Stimulated activated memory B cell treated with anti-CD40 and anti-IgM and Interleukin-4, amounts not matched to agents 10 μg/mL and 1 μg/mL and 100 μg/mL, for 72 hours (primary cell): ENCODE results near the gene RPRD2.

Experiments used
- ATAC-seq: fragments of 150-1000 bp; cut with Tn5 transposase; 2 replicates; pipeline ENCODE4 v1.10.0; 2021
- H3K27ac Mint-ChIP-seq: one replicate; pipeline ENCODE4 v1.8.0; 2022; ENCODE audit warnings: mild to moderate bottlenecking, mixed read lengths
- H3K27me3 Mint-ChIP-seq: one replicate; pipeline ENCODE4 v1.8.0; 2022; ENCODE audit warnings: mixed read lengths
- H3K36me3 Mint-ChIP-seq: one replicate; pipeline ENCODE4 v1.8.0; 2022; ENCODE audit warnings: mixed read lengths
- H3K4me1 Mint-ChIP-seq: one replicate; pipeline ENCODE4 v1.8.0; 2022; ENCODE audit warnings: mixed read lengths
- H3K4me3 Mint-ChIP-seq: one replicate; pipeline ENCODE4 v1.8.0; 2022; ENCODE audit warnings: mild to moderate bottlenecking, moderate library complexity, mixed read lengths
- H3K9me3 Mint-ChIP-seq: one replicate; pipeline ENCODE4 v1.8.0; 2022; ENCODE audit warnings: mixed read lengths

The RPRD2 gene

GRCh38 chr1:150474869-150475268 lies 110.9 kb downstream of the RPRD2 start:
- H3K4me3 Mint-ChIP-seq, result no peak overlapping the region

GRCh38 chr1:150476754-150477153 lies 112.8 kb downstream of the RPRD2 start:
- no peak for ATAC-seq
- Mint-ChIP-seq H3K9me3 (no peaks in the 10 kb centered on the region), H3K27me3 (no peaks in the 10 kb centered on the region), H3K4me1 (peaks cover 31% of the 10 kb centered on the region), H3K27ac (peak overlapping the region; percentile 9), H3K4me3 (no peak overlapping the region), H3K36me3 (peaks cover 20% of the 10 kb centered on the region)

More at GRCh38 chr1:150474869-150475268, 110.9 kb downstream of the RPRD2 start:
- H3K9me3 Mint-ChIP-seq, result no peaks in the 10 kb centered on the region
- H3K27me3 Mint-ChIP-seq, result no peaks in the 10 kb centered on the region
- peak overlapping the region; percentile 63 for H3K27ac Mint-ChIP-seq
- H3K36me3 Mint-ChIP-seq, result peaks cover 38% of the 10 kb centered on the region
- no peak for ATAC-seq
- H3K4me1 Mint-ChIP-seq, result peaks cover 31% of the 10 kb centered on the region

- Mint-ChIP-seq H3K27me3 (no peaks in the 10 kb centered on the region), H3K27ac (peak overlapping the region; percentile 9), H3K36me3 (peaks cover 14% of the 10 kb centered on the region), H3K4me1 (peaks cover 31% of the 10 kb centered on the region), H3K4me3 (no peak overlapping the region), H3K9me3 (no peaks in the 10 kb centered on the region)
- ATAC-seq, result no peak
Measured at GRCh38 chr1:150477320-150477719, 113.4 kb downstream of the RPRD2 start.

- Mint-ChIP-seq H3K36me3 (peaks cover 10% of the 10 kb centered on the region), H3K27me3 (no peaks in the 10 kb centered on the region), H3K9me3 (no peaks in the 10 kb centered on the region), H3K27ac (peak overlapping the region; percentile 9), H3K4me3 (no peak overlapping the region), H3K4me1 (peaks cover 31% of the 10 kb centered on the region)
- ATAC-seq, result no peak
Measured at GRCh38 chr1:150477733-150478132, 113.8 kb downstream of the RPRD2 start.

GRCh38 chr1:150479370-150479769 lies 115.4 kb downstream of the RPRD2 start:
- H3K27ac Mint-ChIP-seq, result no peak overlapping the region
- H3K4me3 Mint-ChIP-seq, result no peak overlapping the region
- no peaks in the 10 kb centered on the region for H3K9me3 Mint-ChIP-seq

GRCh38 chr1:150479927-150480352 lies 116.0 kb downstream of the RPRD2 start:
- no peak for ATAC-seq
- H3K27ac Mint-ChIP-seq, result no peak overlapping the region
- H3K36me3 Mint-ChIP-seq, result no peaks in the 10 kb centered on the region
- peaks cover 28% of the 10 kb centered on the region for H3K4me1 Mint-ChIP-seq
- no peak overlapping the region for H3K4me3 Mint-ChIP-seq
- no peaks in the 10 kb centered on the region for H3K27me3 Mint-ChIP-seq
- no peaks in the 10 kb centered on the region for H3K9me3 Mint-ChIP-seq

More at GRCh38 chr1:150479370-150479769, 115.4 kb downstream of the RPRD2 start:
- H3K36me3 Mint-ChIP-seq, result peaks cover 2% of the 10 kb centered on the region
- H3K4me1 Mint-ChIP-seq, result peaks cover 28% of the 10 kb centered on the region
- H3K27me3 Mint-ChIP-seq, result no peaks in the 10 kb centered on the region
- ATAC-seq, result no peak

- peak overlapping the region; percentile 35 for H3K27ac Mint-ChIP-seq
- ATAC-seq, result no peak
- H3K36me3 Mint-ChIP-seq, result peaks cover 10% of the 10 kb centered on the region
- peaks cover 26% of the 10 kb centered on the region for H3K4me1 Mint-ChIP-seq
- no peak overlapping the region for H3K4me3 Mint-ChIP-seq
- H3K9me3 Mint-ChIP-seq, result no peaks in the 10 kb centered on the region
- no peaks in the 10 kb centered on the region for H3K27me3 Mint-ChIP-seq
Measured at GRCh38 chr1:150484431-150484830, 120.5 kb downstream of the RPRD2 start.

- H3K4me1 Mint-ChIP-seq, result peaks cover 26% of the 10 kb centered on the region
- H3K4me3 Mint-ChIP-seq, result no peak overlapping the region
- ATAC-seq, result no peak
- peaks cover 12% of the 10 kb centered on the region for H3K36me3 Mint-ChIP-seq
- H3K9me3 Mint-ChIP-seq, result no peaks in the 10 kb centered on the region
- peak overlapping the region; percentile 35 for H3K27ac Mint-ChIP-seq
- H3K27me3 Mint-ChIP-seq, result no peaks in the 10 kb centered on the region
Measured at GRCh38 chr1:150484861-150485260, 120.9 kb downstream of the RPRD2 start.

GRCh38 chr1:150486966-150487762 lies 123.2 kb downstream of the RPRD2 start, which contains the start of gene TARS2:
Gene TARS2, plus strand, starts transcription at chr1:150487419. Its CDS starts 32 bp downstream, at chr1:150487451.
- ATAC-seq, result peak; percentile 100
- no peaks in the 10 kb centered on the region for H3K27me3 Mint-ChIP-seq
- H3K4me1 Mint-ChIP-seq, result peaks cover 26% of the 10 kb centered on the region
- H3K36me3 Mint-ChIP-seq, result peaks cover 31% of the 10 kb centered on the region
- no peaks in the 10 kb centered on the region for H3K9me3 Mint-ChIP-seq
- peak within 1 kb of the TSS; percentile 98 for H3K4me3 Mint-ChIP-seq
- H3K27ac Mint-ChIP-seq, result peak within 1 kb of the TSS; percentile 99

GRCh38 chr1:150487763-150488115 lies 123.8 kb downstream of the RPRD2 start:
- H3K4me3 Mint-ChIP-seq, result peak overlapping the region; percentile 98
- peak overlapping the region; percentile 99 for H3K27ac Mint-ChIP-seq
- peaks cover 26% of the 10 kb centered on the region for H3K4me1 Mint-ChIP-seq
- peaks cover 36% of the 10 kb centered on the region for H3K36me3 Mint-ChIP-seq
- H3K9me3 Mint-ChIP-seq, result no peaks in the 10 kb centered on the region
- ATAC-seq, result no peak
- no peaks in the 10 kb centered on the region for H3K27me3 Mint-ChIP-seq

- H3K9me3 Mint-ChIP-seq, result no peaks in the 10 kb centered on the region
- no peak overlapping the region for H3K27ac Mint-ChIP-seq
- H3K4me1 Mint-ChIP-seq, result peaks cover 18% of the 10 kb centered on the region
- ATAC-seq, result no peak
- H3K36me3 Mint-ChIP-seq, result peaks cover 75% of the 10 kb centered on the region
- H3K27me3 Mint-ChIP-seq, result no peaks in the 10 kb centered on the region
- H3K4me3 Mint-ChIP-seq, result no peak overlapping the region
Measured at GRCh38 chr1:150493175-150493574, 129.2 kb downstream of the RPRD2 start.

GRCh38 chr1:150498342-150498741 lies 134.4 kb downstream of the RPRD2 start:
- H3K36me3 Mint-ChIP-seq, result peaks cover 69% of the 10 kb centered on the region
- H3K4me1 Mint-ChIP-seq, result peaks cover 6% of the 10 kb centered on the region
- H3K27me3 Mint-ChIP-seq, result no peaks in the 10 kb centered on the region
- no peak overlapping the region for H3K4me3 Mint-ChIP-seq
- ATAC-seq, result no peak
- H3K9me3 Mint-ChIP-seq, result no peaks in the 10 kb centered on the region
- peak overlapping the region; percentile 24 for H3K27ac Mint-ChIP-seq

- Mint-ChIP-seq H3K4me1 (no peaks in the 10 kb centered on the region), H3K36me3 (peaks cover 66% of the 10 kb centered on the region), H3K9me3 (no peaks in the 10 kb centered on the region), H3K27me3 (no peaks in the 10 kb centered on the region), H3K27ac (no peak overlapping the region), H3K4me3 (no peak overlapping the region)
- ATAC-seq, result no peak
Measured at GRCh38 chr1:150505431-150505830, 141.5 kb downstream of the RPRD2 start.

GRCh38 chr1:150507912-150508864 lies 144.2 kb downstream of the RPRD2 start, which contains the start of gene ECM1:
Gene ECM1, plus strand, starts transcription at chr1:150508109. Its CDS starts 101 bp downstream, at chr1:150508210.
- Mint-ChIP-seq H3K4me3 (no peak within 1 kb of the TSS), H3K9me3 (no peaks in the 10 kb centered on the region), H3K4me1 (no peaks in the 10 kb centered on the region), H3K27me3 (no peaks in the 10 kb centered on the region), H3K27ac (no peak within 1 kb of the TSS), H3K36me3 (peaks cover 71% of the 10 kb centered on the region)
- no peak for ATAC-seq

GRCh38 chr1:150508982-150509381 lies 145.0 kb downstream of the RPRD2 start:
- Mint-ChIP-seq H3K27me3 (no peaks in the 10 kb centered on the region), H3K4me1 (no peaks in the 10 kb centered on the region), H3K36me3 (peaks cover 68% of the 10 kb centered on the region), H3K4me3 (no peak overlapping the region), H3K27ac (no peak overlapping the region), H3K9me3 (no peaks in the 10 kb centered on the region)
- ATAC-seq, result no peak
